ENCODE results near the gene ERO1B. TPM values are rescaled to one million over a fixed set of nuclear protein-coding genes. Genes with fewer than 3 reads are reported as not detected.

ERO1B gene
- total RNA-seq, 1 donor from 2014 or later, result 3.1 TPM

GRCh38 chr1:236242568-236242967 lies 39.2 kb downstream of the ERO1B start:
- Mint-ChIP-seq H3K36me3 (ENCODE audit: low read depth) (no peaks in the 10 kb centered on the region), H3K27ac (ENCODE audit: unreplicated experiment) (no peak overlapping the region), H3K9me3 (ENCODE audit: low read depth) (no peaks in the 10 kb centered on the region), H3K4me3 (ENCODE audit: unreplicated experiment) (no peak overlapping the region), H3K4me1 (ENCODE audit: low read depth) (no peaks in the 10 kb centered on the region), H3K27me3 (ENCODE audit: low read depth) (no peaks in the 10 kb centered on the region)
- no peak for TF ChIP-seq CTCF (IDR thresholded peaks at IDR 0.05)
- DNase-seq (ENCODE audit: low spot score), result no peak

GRCh38 chr1:236240675-236241074 lies 41.1 kb downstream of the ERO1B start:
- H3K27ac Mint-ChIP-seq (ENCODE audit: unreplicated experiment), result no peak overlapping the region
- no peaks in the 10 kb centered on the region for H3K27me3 Mint-ChIP-seq (ENCODE audit: low read depth)
- no peaks in the 10 kb centered on the region for H3K9me3 Mint-ChIP-seq (ENCODE audit: low read depth)
- H3K4me1 Mint-ChIP-seq (ENCODE audit: low read depth), result peaks cover 5% of the 10 kb centered on the region
- H3K36me3 Mint-ChIP-seq (ENCODE audit: low read depth), result no peaks in the 10 kb centered on the region
- no peak for TF ChIP-seq CTCF (IDR thresholded peaks at IDR 0.05)
- H3K4me3 Mint-ChIP-seq (ENCODE audit: unreplicated experiment), result no peak overlapping the region
- no peak for DNase-seq (ENCODE audit: low spot score)

- TF ChIP-seq CTCF (IDR thresholded peaks at IDR 0.05), result no peak
- no peak overlapping the region for H3K27ac Mint-ChIP-seq (ENCODE audit: unreplicated experiment)
- no peaks in the 10 kb centered on the region for H3K36me3 Mint-ChIP-seq (ENCODE audit: low read depth)
- no peak overlapping the region for H3K4me3 Mint-ChIP-seq (ENCODE audit: unreplicated experiment)
- H3K9me3 Mint-ChIP-seq (ENCODE audit: low read depth), result no peaks in the 10 kb centered on the region
- no peaks in the 10 kb centered on the region for H3K27me3 Mint-ChIP-seq (ENCODE audit: low read depth)
- DNase-seq (ENCODE audit: low spot score), result no peak
- H3K4me1 Mint-ChIP-seq (ENCODE audit: low read depth), result peaks cover 5% of the 10 kb centered on the region
These were observed 42.6 kb downstream of the ERO1B start for GRCh38 chr1:236239092-236239585.

GRCh38 chr1:236235116-236235515 lies 46.6 kb downstream of the ERO1B start:
- DNase-seq (ENCODE audit: low spot score), result no peak
- H3K36me3 Mint-ChIP-seq (ENCODE audit: low read depth), result no peaks in the 10 kb centered on the region
- no peak overlapping the region for H3K27ac Mint-ChIP-seq (ENCODE audit: unreplicated experiment)
- peaks cover 5% of the 10 kb centered on the region for H3K4me1 Mint-ChIP-seq (ENCODE audit: low read depth)
- H3K27me3 Mint-ChIP-seq (ENCODE audit: low read depth), result no peaks in the 10 kb centered on the region
- H3K9me3 Mint-ChIP-seq (ENCODE audit: low read depth), result no peaks in the 10 kb centered on the region
- no peak for TF ChIP-seq CTCF (IDR thresholded peaks at IDR 0.05)
- no peak overlapping the region for H3K4me3 Mint-ChIP-seq (ENCODE audit: unreplicated experiment)

GRCh38 chr1:236228411-236228810 lies 53.3 kb downstream of the ERO1B start:
- DNase-seq (ENCODE audit: low spot score), result no peak
- Mint-ChIP-seq H3K27me3 (ENCODE audit: low read depth) (no peaks in the 10 kb centered on the region), H3K36me3 (ENCODE audit: low read depth) (peaks cover 2% of the 10 kb centered on the region), H3K4me1 (ENCODE audit: low read depth) (no peaks in the 10 kb centered on the region), H3K4me3 (ENCODE audit: unreplicated experiment) (no peak overlapping the region), H3K9me3 (ENCODE audit: low read depth) (no peaks in the 10 kb centered on the region), H3K27ac (ENCODE audit: unreplicated experiment) (no peak overlapping the region)
- TF ChIP-seq CTCF (IDR thresholded peaks at IDR 0.05), result no peak
